ENCODE data around the gene KASH5. TPM values are rescaled to one million over a fixed set of nuclear protein-coding genes. Genes with fewer than 3 reads are reported as not detected.

KASH5 gene
- total RNA-seq, 2 experiments from 2014 or later, result 0.45 to 0.85 TPM

DNA sequence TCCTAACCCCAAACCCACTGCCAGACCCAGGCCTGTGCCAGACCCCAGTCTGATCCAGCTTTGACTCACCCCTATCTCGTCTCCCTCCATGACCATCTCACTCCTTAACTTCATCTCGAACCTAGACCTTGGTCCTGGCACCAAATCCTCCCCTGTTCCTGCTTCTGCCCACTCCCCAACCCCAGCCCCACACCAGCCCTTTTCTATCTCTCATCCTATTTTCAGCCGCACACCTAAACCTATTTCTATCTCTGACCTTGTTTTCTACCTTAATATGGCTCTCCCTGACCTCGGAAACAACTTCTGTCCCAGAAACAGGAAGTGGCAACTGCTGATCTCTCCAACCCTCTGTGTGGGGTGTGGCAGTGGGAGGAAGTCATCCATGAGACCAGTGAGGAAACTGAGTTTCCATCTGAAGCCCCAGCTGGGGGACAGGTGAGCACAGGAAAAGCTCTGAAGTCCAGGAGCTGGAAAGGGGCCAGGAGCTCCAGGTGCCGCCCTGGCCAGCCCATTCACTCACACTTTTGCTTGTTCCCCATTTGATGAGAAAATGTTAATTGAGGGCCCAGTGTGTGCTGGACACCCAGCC is 21.5 kb downstream of the KASH5 start:
- CTCF ChIA-PET, result interaction anchor here (0.5 to 8.8 kb wide), 5 partner anchors 12 to 95 kb away, joined by 3 to 71 read pairs (median 6); partner anchors contain the start of genes FLT3LG, GFY and PTH2
- Mint-ChIP-seq H3K36me3 (ENCODE audit: low read depth) (no peaks in the 10 kb centered on the region), H3K4me1 (peaks cover 62% of the 10 kb centered on the region), H3K27me3 (peaks cover 2% of the 10 kb centered on the region), H3K9me3 (no peaks in the 10 kb centered on the region), H3K27ac (peak overlapping the region; percentile 93), H3K4me3 (peak overlapping the region; percentile 51)
- peak; percentile 59 for DNase-seq
- POLR2A ChIA-PET, result no interaction called here

DNA sequence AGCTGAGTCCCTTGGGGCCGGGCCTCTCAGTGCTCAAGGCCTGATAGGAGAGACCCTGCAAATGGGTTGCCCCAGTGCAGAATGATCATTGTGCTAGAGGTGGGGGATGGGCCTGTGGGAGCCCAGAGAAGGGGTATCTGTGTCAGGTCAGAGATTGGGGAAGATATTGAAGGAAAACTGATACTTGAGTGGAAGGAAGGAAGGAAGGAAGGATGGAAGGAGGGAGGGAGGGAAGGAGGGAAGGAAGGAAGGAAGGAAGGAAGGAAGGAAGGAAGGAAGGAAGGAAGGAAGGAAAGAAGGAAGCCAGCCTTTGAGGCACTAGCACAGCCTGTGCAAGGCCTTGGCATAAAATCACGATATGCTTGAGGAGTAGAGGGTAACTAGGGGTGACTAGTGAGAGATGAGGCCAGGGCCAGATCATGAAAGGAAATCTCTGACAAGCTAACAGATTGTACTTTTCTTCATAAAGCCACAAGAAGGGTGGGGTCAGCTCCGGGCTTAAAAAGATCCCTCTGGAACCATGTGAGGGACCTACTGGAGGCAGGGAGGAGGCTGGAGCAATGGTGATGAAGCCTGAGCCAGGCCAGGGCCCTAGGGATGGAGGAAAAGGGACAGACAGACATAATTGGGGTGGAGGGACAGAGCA is 23.8 kb downstream of the KASH5 start:
- ChIA-PET CTCF (interaction anchor here (0.8 to 8.8 kb wide), 5 partner anchors 10 to 31 kb away, joined by 3 to 71 read pairs (median 5); partner anchors contain the start of genes GFY and PTH2), POLR2A (interaction anchor here (0.6 kb wide), 2 partner anchors 42 to 106 kb away, joined by 3 to 4 read pairs; no protein-coding TSS in a partner anchor)
- no peak for DNase-seq
- Mint-ChIP-seq H3K36me3 (ENCODE audit: low read depth) (no peaks in the 10 kb centered on the region), H3K9me3 (no peaks in the 10 kb centered on the region), H3K4me3 (no peak overlapping the region), H3K27ac (peak overlapping the region; percentile 52), H3K4me1 (peaks cover 59% of the 10 kb centered on the region), H3K27me3 (peaks cover 3% of the 10 kb centered on the region)

DNA sequence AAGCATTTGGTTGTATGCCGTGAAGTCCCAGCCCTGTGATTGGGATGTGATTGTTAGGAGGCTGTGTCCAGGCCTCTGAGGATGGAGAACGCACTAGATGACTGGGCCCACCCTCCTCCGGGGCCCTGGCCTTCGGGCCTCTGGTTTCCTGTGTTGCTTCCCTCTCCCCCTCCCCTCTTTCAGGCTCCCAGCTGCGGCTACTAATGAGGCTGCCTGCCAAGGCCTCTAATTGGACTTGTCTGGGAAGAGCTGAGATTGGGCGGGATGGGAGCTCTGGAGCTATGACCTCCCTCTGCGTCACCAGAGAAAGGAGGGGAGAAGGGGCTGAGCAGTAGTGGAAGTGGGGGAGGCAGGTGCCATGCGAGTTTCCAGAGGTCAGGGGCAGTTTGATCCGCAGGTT is 25.3 kb downstream of the KASH5 start:
- Mint-ChIP-seq H3K4me3 (no peak overlapping the region), H3K36me3 (ENCODE audit: low read depth) (no peaks in the 10 kb centered on the region), H3K9me3 (no peaks in the 10 kb centered on the region), H3K27me3 (peaks cover 13% of the 10 kb centered on the region), H3K27ac (peak overlapping the region; percentile 0), H3K4me1 (peaks cover 46% of the 10 kb centered on the region)
- ChIA-PET CTCF (interaction anchor here (0.6 to 8.8 kb wide), 4 partner anchors 9 to 148 kb away, joined by 3 to 71 read pairs (median 3); partner anchors contain the start of genes ALDH16A1, GFY and PTH2), POLR2A (no interaction called here)
- no peak for DNase-seq

DNA sequence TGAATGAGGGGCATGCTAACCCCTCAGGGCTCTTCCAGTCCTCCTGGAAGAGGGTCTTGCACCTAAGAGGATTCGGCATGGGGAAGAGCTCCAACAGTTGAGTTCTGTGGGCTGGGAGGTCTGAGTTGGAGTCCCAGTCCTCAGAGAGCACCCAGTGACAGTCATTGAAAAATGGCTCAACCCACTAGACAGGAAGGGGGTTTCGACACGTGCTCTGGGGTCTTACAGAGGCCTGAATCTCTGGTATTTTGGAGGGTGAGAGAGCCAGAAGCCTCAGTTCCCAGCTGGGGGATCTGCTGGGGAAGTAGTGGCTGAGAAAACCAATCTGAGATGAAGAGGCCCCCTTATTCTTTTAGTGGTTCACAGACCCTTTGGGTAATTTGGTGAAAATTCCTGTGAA is 26.2 kb downstream of the KASH5 start:
- H3K4me3 Mint-ChIP-seq, result no peak overlapping the region
- POLR2A ChIA-PET, result no interaction called here
- CTCF ChIA-PET, result interaction anchor here (1.2 to 8.8 kb wide), 2 partner anchors 8 to 39 kb away, joined by 3 to 71 read pairs; partner anchors contain the start of genes ALDH16A1, GFY and PTH2
- no peaks in the 10 kb centered on the region for H3K36me3 Mint-ChIP-seq (ENCODE audit: low read depth)
- H3K27me3 Mint-ChIP-seq, result peaks cover 20% of the 10 kb centered on the region
- no peaks in the 10 kb centered on the region for H3K9me3 Mint-ChIP-seq
- H3K27ac Mint-ChIP-seq, result no peak overlapping the region
- peaks cover 37% of the 10 kb centered on the region for H3K4me1 Mint-ChIP-seq
- no peak for DNase-seq

DNA sequence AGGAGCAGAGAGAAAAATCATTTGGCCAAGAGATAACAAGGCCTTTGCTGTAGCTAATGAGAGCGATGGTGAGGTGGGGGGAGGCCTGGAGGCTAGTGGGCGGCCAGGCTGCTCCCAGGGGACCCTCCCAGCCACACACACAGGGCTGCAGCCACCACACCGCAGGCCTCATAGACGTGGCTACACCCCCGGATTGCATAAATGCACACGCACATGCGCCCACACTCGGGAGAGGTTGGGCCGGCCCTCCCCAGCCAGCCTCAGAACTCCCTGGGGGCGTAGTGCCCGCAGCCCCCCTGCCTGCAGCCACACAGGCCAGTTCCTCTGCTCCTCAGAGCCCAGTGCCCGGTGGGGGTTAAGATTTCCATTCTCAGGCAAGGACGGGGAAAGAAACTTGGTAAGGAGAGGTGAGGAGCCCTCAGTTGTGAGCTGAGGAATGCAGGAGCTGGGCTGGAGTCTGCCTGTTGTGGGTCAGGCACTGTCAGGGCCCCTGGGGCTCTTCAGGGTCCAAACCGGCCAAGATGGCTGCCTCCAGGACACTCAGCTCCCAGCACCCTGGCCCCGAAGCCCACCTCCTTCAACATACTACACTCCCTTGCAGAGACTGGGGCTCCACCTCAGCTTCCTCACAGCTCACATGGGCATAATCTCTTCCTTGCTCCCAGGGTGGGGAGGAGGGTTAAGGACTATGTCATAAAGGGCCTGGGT is 27.2 kb downstream of the KASH5 start:
- Mint-ChIP-seq H3K27ac (no peak overlapping the region), H3K4me3 (no peak overlapping the region), H3K4me1 (peaks cover 29% of the 10 kb centered on the region), H3K27me3 (peaks cover 30% of the 10 kb centered on the region), H3K9me3 (no peaks in the 10 kb centered on the region), H3K36me3 (ENCODE audit: low read depth) (no peaks in the 10 kb centered on the region)
- CTCF ChIA-PET, result no interaction called here
- no peak for DNase-seq
- POLR2A ChIA-PET, result no interaction called here

DNA sequence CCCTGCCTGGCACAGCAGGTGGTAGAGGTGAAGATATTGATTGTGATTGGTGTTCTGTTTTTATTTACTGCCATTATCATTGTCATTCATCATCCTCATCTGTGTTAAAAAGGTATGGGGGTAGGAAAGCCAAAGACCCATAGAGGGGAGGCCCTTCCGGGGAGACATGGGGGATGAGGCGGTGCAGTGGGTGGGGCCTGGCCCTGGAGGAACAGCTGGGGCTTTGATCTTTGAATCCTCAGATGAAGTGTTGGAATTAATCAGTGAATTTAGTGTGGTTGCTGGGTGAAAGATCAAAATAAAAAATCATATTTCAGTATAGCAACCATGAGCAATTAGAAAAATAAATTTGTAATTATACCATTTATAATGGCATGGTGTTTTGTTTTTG is 27.8 kb downstream of the KASH5 start:
- peaks cover 30% of the 10 kb centered on the region for H3K4me1 Mint-ChIP-seq
- ChIA-PET CTCF (no interaction called here), POLR2A (no interaction called here)
- no peak for DNase-seq
- H3K27me3 Mint-ChIP-seq, result peaks cover 36% of the 10 kb centered on the region
- H3K4me3 Mint-ChIP-seq, result no peak overlapping the region
- H3K27ac Mint-ChIP-seq, result no peak overlapping the region
- H3K9me3 Mint-ChIP-seq, result no peaks in the 10 kb centered on the region
- H3K36me3 Mint-ChIP-seq (ENCODE audit: low read depth), result no peaks in the 10 kb centered on the region

DNA sequence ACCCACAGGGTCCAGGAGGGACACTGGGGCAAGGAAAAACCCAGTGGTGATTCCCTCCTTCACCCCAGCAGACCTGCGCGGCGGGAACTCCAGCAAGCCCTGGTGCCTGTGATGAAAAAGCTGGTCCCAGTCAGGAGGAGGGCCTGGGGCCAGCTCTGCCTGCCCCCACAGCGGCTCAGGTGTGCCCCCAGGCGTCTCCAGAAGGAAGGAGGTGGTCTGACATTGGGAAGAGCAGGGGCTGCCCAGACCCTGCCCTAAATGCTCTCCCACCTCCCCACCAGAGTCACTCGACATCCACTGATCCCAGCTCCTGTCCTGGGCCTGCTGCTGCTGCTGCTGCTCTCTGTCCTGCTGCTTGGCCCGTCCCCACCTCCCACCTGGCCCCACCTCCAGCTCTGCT is 29.0 kb downstream of the KASH5 start:
- POLR2A ChIA-PET, result no interaction called here
- no peak overlapping the region for H3K27ac Mint-ChIP-seq
- H3K27me3 Mint-ChIP-seq, result peaks cover 48% of the 10 kb centered on the region
- no peak for DNase-seq
- peaks cover 29% of the 10 kb centered on the region for H3K4me1 Mint-ChIP-seq
- no peaks in the 10 kb centered on the region for H3K9me3 Mint-ChIP-seq
- CTCF ChIA-PET, result interaction anchor here (1.1 to 1.6 kb wide), 4 partner anchors 12 to 25 kb away, joined by 3 to 4 read pairs (median 4); no protein-coding TSS in a partner anchor
- no peaks in the 10 kb centered on the region for H3K36me3 Mint-ChIP-seq (ENCODE audit: low read depth)
- H3K4me3 Mint-ChIP-seq, result no peak overlapping the region

DNA sequence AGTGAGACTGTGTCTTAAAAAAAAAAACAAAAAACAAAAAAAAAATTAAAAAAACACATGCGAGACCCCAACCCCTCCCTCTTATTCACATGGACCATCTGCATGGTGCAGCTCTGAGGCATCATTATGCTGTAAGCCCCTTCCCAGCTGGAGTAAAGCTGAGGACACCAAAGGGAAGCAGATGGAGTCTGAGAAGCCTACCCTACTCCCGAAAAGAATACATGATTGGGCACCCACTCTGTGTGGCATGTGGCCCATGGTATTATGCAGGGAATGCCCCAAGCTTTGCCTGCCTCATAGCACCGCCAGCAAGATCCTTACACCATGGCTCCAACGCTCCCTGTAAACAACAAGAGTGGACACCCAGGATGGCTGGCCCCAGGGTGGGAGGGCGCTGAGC is 30.5 kb downstream of the KASH5 start:
- DNase-seq, result no peak
- ChIA-PET POLR2A (no interaction called here), CTCF (interaction anchor here (0.6 to 7.2 kb wide), 3 partner anchors 8 to 41 kb away, joined by 3 to 71 read pairs (median 4); no protein-coding TSS in a partner anchor)
- Mint-ChIP-seq H3K4me1 (peaks cover 34% of the 10 kb centered on the region), H3K36me3 (ENCODE audit: low read depth) (peaks cover 3% of the 10 kb centered on the region), H3K9me3 (no peaks in the 10 kb centered on the region), H3K4me3 (no peak overlapping the region), H3K27ac (no peak overlapping the region), H3K27me3 (peaks cover 57% of the 10 kb centered on the region)

DNA sequence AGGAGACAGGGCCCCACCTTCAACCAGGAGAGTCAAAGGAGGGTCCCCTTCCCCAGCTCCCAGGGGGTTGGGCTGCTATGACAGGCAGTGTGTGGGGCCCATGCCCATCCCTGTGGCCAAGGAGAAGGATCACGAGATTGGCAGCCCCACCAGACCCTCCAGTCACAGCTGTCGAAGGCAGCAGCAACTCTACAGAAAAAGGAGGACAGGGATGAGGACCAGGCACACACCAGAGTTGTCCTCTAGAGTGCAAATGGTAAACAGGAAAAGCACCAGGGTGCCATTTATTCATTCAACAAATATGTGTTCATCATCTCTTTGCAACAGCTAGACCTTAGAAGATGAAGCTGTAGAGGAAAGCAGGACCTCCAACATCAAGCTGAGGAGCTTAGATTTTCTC is 31.1 kb downstream of the KASH5 start:
- ChIA-PET CTCF (interaction anchor here (0.7 to 7.2 kb wide), 4 partner anchors 9 to 363 kb away, joined by 3 to 71 read pairs (median 4); no protein-coding TSS in a partner anchor), POLR2A (no interaction called here)
- peaks cover 41% of the 10 kb centered on the region for H3K4me1 Mint-ChIP-seq
- no peak for DNase-seq
- peaks cover 64% of the 10 kb centered on the region for H3K27me3 Mint-ChIP-seq
- H3K4me3 Mint-ChIP-seq, result no peak overlapping the region
- H3K36me3 Mint-ChIP-seq (ENCODE audit: low read depth), result peaks cover 3% of the 10 kb centered on the region
- no peak overlapping the region for H3K27ac Mint-ChIP-seq
- H3K9me3 Mint-ChIP-seq, result no peaks in the 10 kb centered on the region

DNA sequence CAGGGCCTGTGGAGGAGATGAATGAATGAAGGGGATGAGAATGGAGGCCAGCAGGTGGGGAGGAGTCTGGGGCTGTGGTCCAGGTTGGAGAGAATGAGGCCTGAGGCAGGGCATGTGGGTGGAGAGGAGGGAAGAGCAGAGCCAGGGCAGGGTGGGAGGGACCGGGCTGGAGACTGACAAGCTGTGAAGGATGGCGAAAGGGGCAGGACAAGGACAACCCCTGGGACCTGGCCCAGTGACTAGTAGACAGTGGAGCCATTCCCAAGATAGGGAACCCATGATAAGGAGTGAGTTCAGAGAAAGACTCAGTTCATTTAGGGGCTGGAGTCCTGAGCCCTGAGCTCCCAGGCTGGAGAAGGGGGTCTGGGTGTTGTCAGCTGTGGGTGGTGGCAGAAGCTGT is 32.2 kb downstream of the KASH5 start:
- Mint-ChIP-seq H3K27me3 (peaks cover 72% of the 10 kb centered on the region), H3K4me1 (peaks cover 47% of the 10 kb centered on the region), H3K27ac (no peak overlapping the region)

DNA sequence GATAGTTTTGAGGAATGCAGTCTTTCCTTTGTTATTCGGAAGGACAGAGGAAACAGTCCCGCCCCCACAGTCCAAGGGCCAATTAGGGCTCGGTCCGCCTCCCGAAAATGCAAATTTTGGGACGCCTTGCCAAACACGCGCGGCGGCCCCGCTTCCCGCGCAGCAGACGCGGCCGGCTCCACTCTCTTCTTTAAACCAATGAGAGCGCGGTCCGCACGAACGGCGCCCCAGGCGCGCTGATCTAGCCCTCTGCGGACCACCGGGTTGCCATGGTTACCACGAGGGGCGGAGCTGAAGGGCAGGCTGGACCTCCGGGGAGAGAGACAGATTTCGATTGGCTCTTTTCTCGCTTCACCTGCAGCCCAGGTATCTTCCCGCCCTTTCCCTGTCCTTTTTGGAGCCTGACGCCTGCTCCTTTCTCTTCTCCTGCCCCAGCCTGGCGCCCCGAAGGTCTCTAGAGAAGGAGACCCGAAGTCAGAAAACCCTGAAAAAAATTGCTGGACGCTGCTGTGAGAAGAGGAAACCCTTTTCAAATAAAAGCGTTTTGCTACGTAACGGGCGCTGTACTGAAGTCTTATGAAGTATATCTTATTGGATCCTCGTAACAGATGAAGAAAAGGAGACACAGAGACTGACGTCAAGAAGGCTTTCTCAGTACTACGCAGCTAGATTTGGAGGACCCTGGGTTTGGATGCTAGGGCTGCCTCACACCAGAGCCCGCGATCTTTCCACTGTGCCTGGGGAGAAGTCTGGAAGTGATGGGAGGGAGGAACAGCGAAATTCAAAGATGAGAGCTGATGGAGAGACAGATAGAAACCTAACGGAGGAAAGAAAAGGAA is 33.2 kb downstream of the KASH5 start:
- POLR2A ChIA-PET, result interaction anchor here (0.6 kb wide), 1 partner anchor 131 kb away, joined by 4 read pairs; no protein-coding TSS in a partner anchor

More for the DNA sequence above, 32.2 kb downstream of the KASH5 start:
- ChIA-PET CTCF (interaction anchor here (0.8 to 7.2 kb wide), 5 partner anchors 10 to 47 kb away, joined by 3 to 71 read pairs (median 3); no protein-coding TSS in a partner anchor), POLR2A (interaction anchor here (0.6 kb wide), 1 partner anchor 132 kb away, joined by 4 read pairs; no protein-coding TSS in a partner anchor)
- Mint-ChIP-seq H3K4me3 (no peak overlapping the region), H3K36me3 (ENCODE audit: low read depth) (peaks cover 3% of the 10 kb centered on the region), H3K9me3 (no peaks in the 10 kb centered on the region)
- DNase-seq, result no peak

DNA sequence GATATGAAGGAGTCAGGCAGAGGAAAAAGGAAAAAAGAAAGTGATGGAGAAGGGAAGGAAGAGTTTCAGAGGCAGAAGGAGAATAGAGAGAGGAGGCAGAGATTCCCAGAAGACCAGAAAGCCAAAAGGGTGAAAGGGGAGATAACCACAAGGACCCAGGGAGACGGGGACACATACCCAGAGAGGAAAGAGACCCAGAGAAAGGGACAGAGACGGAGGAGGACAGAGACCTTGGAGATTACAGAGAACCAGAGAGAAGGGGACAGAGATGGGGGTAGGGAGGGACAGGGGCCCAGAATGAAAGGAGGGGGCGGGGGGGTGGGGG is 33.8 kb downstream of the KASH5 start:
- H3K4me1 Mint-ChIP-seq, result peaks cover 58% of the 10 kb centered on the region
- no peak overlapping the region for H3K4me3 Mint-ChIP-seq
- H3K27ac Mint-ChIP-seq, result no peak overlapping the region
- ChIA-PET CTCF (interaction anchor here (0.9 to 7.2 kb wide), 5 partner anchors 12 to 52 kb away, joined by 3 to 71 read pairs (median 3); partner anchors contain the start of gene FLT3LG), POLR2A (no interaction called here)
- peaks cover 87% of the 10 kb centered on the region for H3K27me3 Mint-ChIP-seq
- no peak for DNase-seq
- H3K9me3 Mint-ChIP-seq, result no peaks in the 10 kb centered on the region
- H3K36me3 Mint-ChIP-seq (ENCODE audit: low read depth), result peaks cover 3% of the 10 kb centered on the region

More for the DNA sequence above, 33.2 kb downstream of the KASH5 start:
- CTCF ChIA-PET, result interaction anchor here (0.6 to 7.2 kb wide), 7 partner anchors 11 to 970 kb away, joined by 3 to 71 read pairs (median 3); partner anchors contain the start of gene FLT3LG
- Mint-ChIP-seq H3K27ac (peak overlapping the region; percentile 81), H3K27me3 (peaks cover 81% of the 10 kb centered on the region), H3K4me3 (peak overlapping the region; percentile 15), H3K9me3 (no peaks in the 10 kb centered on the region), H3K36me3 (ENCODE audit: low read depth) (peaks cover 3% of the 10 kb centered on the region), H3K4me1 (peaks cover 53% of the 10 kb centered on the region)
- peak; percentile 55 for DNase-seq

Data from activated CD4-positive, alpha-beta T cell treated with anti-CD3 and anti-CD28 coated beads, Interleukin-2, amount 10 ng/mL, durations not matched to agents 7 days and 5 days (primary cell).